HepG2 (cell line): ENCODE results near the gene DAG1. TPM values are rescaled to one million over a fixed set of nuclear protein-coding genes. Genes with fewer than 3 reads are reported as not detected.

Source experiments
- ESRRA ChIP-seq: sonication (generic); formaldehyde crosslinking; IDR thresholded peaks from 2 replicates; pipeline ENCODE4 v1.5.1; 2020; ENCODE audit warnings: mild to moderate bottlenecking, low read depth, missing genetic modification reagents
- KMT2B ChIP-seq: IDR thresholded peaks from 2 replicates; pipeline ENCODE4 v1.6.1; 2016; ENCODE audit warnings: missing genetic modification reagents, missing compliant biosample characterization
- PCBP1 ChIP-seq: fragments of 200-400 bp; formaldehyde crosslinking; IDR thresholded peaks from 2 replicates; pipeline ENCODE4 v1.6.1; 2017; ENCODE audit warnings: mild to moderate bottlenecking, low read depth, low read length, borderline replicate concordance
- ZNF143 ChIP-seq: sonication (generic); formaldehyde crosslinking; IDR thresholded peaks from 2 replicates; pipeline ENCODE4 v1.4.0; 2020; ENCODE audit warnings: missing genetic modification reagents
- ZNF501 ChIP-seq: sonication (generic); formaldehyde crosslinking; IDR thresholded peaks from 2 replicates; pipeline ENCODE4 v1.5.1; 2020; ENCODE audit warnings: mild to moderate bottlenecking, moderate library complexity, missing genetic modification reagents
- ZNF772 ChIP-seq: sonication (generic); formaldehyde crosslinking; IDR thresholded peaks from 2 replicates; pipeline ENCODE4 v1.5.0; 2020; ENCODE audit warnings: mild to moderate bottlenecking, missing genetic modification reagents
- polyA plus RNA-seq, 8 experiments: library from polyadenylated mRNA; depleted of rRNA in 3 of 8; stranded (reverse) in 7 of 8; unstranded in 1 of 8; fragments of >200 nt; fragmentation: Illumina TruSeq in 4 of 8; extraction: Trizol in 4 of 8; gene quantifications; 2 replicates each; pipeline versions ENCODE4 v1.2.1 to v1.2.3, GENCODE V29; 2011 to 2016; ENCODE audit warnings: low read depth in 4 of 8, missing spikeins in 1 of 8, mixed read lengths in 1 of 8; ENCODE audit not compliant: insufficient read depth in 1 of 8
- total RNA-seq, 5 experiments: library from RNA; depleted of rRNA; stranded (reverse); fragments of >200 nt; fragmentation: Illumina TruSeq; extraction: Trizol; gene quantifications; 2 replicates each; pipeline ENCODE4 v1.2.3, GENCODE V29; 2016; ENCODE audit warnings: low read depth in 1 of 5
- TF ChIP-seq, protein P1 (sequence below): sonication (generic); formaldehyde crosslinking; IDR thresholded peaks from 2 replicates; pipeline ENCODE4 v1.9.0; 2021; ENCODE audit warnings: missing genetic modification reagents, borderline replicate concordance
- TF ChIP-seq, protein P2 (sequence below): sonication (generic); formaldehyde crosslinking; IDR thresholded peaks from 2 replicates; pipeline ENCODE4 v1.5.0; 2020; ENCODE audit warnings: mild to moderate bottlenecking, missing genetic modification reagents
- TF ChIP-seq, protein P3 (sequence below): sonication (generic); formaldehyde crosslinking; IDR thresholded peaks from 2 replicates; pipeline ENCODE4 v1.4.0; 2020; ENCODE audit warnings: missing genetic modification reagents
- TF ChIP-seq, protein P4 (sequence below): fragments of 450-650 bp; IDR thresholded peaks from 2 replicates; pipeline ENCODE4 v1.6.1; 2016
- TF ChIP-seq, protein P5 (sequence below): sonication (generic); formaldehyde crosslinking; IDR thresholded peaks from 2 replicates; pipeline ENCODE4 v1.4.0; 2020; ENCODE audit warnings: mild to moderate bottlenecking, low read depth, missing genetic modification reagents
- TF ChIP-seq, protein P6 (sequence below): sonication (generic); formaldehyde crosslinking; IDR thresholded peaks from 2 replicates; pipeline ENCODE4 v1.5.0; 2020; ENCODE audit warnings: mild to moderate bottlenecking, missing genetic modification reagents, borderline replicate concordance

The DAG1 gene
- total and polyA plus RNA-seq, 2 of the 13 experiments (the other 11 are each of a cell fraction or from before 2014, with no cell fraction given) = 47.3 to 50.4 TPM

DNA sequence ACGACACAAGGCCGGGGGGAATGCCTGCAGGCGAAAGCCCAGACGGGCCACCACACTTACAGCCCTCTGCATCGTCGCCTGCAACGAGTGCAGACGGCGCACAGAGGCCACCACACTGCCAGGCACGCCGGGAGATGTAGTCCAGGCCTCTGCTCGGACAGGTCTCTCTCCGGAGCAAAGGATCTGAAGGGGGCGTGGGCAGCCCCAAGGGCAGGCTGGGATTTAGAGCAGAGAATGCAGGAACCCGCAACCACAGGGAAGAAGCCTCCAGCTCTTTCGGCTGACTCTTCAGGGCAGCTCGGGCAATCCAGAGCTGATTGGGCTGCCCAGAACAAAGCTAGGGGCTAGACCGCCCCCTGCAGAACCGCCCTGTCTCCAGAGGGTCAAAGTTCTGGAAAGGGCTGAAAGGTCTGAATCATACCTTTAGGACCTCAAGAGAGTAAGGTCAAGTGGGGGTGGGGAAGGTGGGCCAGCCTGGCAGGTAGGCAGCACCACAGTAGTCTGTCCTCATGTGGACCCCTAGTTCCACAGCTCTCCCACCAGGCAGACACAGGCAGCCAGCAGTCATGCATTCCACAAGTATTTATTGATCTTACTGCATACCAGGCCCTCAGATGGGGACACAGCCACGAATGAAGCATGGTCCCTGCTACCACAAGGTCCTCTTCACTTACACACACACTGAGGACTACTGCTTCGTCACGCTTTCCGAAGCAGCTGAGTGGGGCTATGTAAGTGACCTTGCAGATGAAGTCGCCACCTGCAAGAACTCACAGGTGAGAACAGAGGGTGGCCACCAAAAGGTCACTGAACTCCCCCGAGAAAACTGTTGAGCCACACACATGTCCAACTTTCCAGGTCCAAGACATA lies 47.5 kb upstream of the DAG1 start, which contains the start of gene AMT (continued):
- TF ChIP-seq, protein P1, sequence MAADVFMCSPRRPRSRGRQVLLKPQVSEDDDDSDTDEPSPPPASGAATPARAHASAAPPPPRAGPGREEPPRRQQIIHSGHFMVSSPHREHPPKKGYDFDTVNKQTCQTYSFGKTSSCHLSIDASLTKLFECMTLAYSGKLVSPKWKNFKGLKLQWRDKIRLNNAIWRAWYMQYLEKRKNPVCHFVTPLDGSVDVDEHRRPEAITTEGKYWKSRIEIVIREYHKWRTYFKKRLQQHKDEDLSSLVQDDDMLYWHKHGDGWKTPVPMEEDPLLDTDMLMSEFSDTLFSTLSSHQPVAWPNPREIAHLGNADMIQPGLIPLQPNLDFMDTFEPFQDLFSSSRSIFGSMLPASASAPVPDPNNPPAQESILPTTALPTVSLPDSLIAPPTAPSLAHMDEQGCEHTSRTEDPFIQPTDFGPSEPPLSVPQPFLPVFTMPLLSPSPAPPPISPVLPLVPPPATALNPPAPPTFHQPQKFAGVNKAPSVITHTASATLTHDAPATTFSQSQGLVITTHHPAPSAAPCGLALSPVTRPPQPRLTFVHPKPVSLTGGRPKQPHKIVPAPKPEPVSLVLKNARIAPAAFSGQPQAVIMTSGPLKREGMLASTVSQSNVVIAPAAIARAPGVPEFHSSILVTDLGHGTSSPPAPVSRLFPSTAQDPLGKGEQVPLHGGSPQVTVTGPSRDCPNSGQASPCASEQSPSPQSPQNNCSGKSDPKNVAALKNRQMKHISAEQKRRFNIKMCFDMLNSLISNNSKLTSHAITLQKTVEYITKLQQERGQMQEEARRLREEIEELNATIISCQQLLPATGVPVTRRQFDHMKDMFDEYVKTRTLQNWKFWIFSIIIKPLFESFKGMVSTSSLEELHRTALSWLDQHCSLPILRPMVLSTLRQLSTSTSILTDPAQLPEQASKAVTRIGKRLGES (CRISPR knock-in tag) = no peak
- TF ChIP-seq ZNF143 (CRISPR knock-in tag) = peak; percentile 94
- 0 out of 2 replicates have a peak, but pooled peaks have one; percentile 58 for TF ChIP-seq ZNF772 (CRISPR knock-in tag)
- TF ChIP-seq, protein P2, sequence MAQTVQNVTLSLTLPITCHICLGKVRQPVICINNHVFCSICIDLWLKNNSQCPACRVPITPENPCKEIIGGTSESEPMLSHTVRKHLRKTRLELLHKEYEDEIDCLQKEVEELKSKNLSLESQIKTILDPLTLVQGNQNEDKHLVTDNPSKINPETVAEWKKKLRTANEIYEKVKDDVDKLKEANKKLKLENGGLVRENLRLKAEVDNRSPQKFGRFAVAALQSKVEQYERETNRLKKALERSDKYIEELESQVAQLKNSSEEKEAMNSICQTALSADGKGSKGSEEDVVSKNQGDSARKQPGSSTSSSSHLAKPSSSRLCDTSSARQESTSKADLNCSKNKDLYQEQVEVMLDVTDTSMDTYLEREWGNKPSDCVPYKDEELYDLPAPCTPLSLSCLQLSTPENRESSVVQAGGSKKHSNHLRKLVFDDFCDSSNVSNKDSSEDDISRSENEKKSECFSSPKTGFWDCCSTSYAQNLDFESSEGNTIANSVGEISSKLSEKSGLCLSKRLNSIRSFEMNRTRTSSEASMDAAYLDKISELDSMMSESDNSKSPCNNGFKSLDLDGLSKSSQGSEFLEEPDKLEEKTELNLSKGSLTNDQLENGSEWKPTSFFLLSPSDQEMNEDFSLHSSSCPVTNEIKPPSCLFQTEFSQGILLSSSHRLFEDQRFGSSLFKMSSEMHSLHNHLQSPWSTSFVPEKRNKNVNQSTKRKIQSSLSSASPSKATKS (CRISPR knock-in tag) = no peak
- TF ChIP-seq PCBP1 = 0 out of 2 replicates have a peak, but pooled peaks have one; percentile 56
- TF ChIP-seq, protein P3, sequence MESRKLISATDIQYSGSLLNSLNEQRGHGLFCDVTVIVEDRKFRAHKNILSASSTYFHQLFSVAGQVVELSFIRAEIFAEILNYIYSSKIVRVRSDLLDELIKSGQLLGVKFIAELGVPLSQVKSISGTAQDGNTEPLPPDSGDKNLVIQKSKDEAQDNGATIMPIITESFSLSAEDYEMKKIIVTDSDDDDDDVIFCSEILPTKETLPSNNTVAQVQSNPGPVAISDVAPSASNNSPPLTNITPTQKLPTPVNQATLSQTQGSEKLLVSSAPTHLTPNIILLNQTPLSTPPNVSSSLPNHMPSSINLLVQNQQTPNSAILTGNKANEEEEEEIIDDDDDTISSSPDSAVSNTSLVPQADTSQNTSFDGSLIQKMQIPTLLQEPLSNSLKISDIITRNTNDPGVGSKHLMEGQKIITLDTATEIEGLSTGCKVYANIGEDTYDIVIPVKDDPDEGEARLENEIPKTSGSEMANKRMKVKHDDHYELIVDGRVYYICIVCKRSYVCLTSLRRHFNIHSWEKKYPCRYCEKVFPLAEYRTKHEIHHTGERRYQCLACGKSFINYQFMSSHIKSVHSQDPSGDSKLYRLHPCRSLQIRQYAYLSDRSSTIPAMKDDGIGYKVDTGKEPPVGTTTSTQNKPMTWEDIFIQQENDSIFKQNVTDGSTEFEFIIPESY = peak; percentile 26; the same call in 1 of the 2 replicates
- peak; percentile 83 for TF ChIP-seq KMT2B (CRISPR knock-in tag)
- TF ChIP-seq ZNF501 (CRISPR knock-in tag) = peak; percentile 65; the same call in 1 of the 2 replicates
- TF ChIP-seq, protein P4, sequence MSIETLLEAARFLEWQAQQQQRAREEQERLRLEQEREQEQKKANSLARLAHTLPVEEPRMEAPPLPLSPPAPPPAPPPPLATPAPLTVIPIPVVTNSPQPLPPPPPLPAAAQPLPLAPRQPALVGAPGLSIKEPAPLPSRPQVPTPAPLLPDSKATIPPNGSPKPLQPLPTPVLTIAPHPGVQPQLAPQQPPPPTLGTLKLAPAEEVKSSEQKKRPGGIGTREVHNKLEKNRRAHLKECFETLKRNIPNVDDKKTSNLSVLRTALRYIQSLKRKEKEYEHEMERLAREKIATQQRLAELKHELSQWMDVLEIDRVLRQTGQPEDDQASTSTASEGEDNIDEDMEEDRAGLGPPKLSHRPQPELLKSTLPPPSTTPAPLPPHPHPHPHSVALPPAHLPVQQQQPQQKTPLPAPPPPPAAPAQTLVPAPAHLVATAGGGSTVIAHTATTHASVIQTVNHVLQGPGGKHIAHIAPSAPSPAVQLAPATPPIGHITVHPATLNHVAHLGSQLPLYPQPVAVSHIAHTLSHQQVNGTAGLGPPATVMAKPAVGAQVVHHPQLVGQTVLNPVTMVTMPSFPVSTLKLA = peak; percentile 38; the same call in 1 of the 2 replicates
- TF ChIP-seq, protein P5, sequence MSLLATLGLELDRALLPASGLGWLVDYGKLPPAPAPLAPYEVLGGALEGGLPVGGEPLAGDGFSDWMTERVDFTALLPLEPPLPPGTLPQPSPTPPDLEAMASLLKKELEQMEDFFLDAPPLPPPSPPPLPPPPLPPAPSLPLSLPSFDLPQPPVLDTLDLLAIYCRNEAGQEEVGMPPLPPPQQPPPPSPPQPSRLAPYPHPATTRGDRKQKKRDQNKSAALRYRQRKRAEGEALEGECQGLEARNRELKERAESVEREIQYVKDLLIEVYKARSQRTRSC (CRISPR knock-in tag) = no peak
- peak; percentile 98 for TF ChIP-seq ESRRA (CRISPR knock-in tag)
- TF ChIP-seq, protein P6, sequence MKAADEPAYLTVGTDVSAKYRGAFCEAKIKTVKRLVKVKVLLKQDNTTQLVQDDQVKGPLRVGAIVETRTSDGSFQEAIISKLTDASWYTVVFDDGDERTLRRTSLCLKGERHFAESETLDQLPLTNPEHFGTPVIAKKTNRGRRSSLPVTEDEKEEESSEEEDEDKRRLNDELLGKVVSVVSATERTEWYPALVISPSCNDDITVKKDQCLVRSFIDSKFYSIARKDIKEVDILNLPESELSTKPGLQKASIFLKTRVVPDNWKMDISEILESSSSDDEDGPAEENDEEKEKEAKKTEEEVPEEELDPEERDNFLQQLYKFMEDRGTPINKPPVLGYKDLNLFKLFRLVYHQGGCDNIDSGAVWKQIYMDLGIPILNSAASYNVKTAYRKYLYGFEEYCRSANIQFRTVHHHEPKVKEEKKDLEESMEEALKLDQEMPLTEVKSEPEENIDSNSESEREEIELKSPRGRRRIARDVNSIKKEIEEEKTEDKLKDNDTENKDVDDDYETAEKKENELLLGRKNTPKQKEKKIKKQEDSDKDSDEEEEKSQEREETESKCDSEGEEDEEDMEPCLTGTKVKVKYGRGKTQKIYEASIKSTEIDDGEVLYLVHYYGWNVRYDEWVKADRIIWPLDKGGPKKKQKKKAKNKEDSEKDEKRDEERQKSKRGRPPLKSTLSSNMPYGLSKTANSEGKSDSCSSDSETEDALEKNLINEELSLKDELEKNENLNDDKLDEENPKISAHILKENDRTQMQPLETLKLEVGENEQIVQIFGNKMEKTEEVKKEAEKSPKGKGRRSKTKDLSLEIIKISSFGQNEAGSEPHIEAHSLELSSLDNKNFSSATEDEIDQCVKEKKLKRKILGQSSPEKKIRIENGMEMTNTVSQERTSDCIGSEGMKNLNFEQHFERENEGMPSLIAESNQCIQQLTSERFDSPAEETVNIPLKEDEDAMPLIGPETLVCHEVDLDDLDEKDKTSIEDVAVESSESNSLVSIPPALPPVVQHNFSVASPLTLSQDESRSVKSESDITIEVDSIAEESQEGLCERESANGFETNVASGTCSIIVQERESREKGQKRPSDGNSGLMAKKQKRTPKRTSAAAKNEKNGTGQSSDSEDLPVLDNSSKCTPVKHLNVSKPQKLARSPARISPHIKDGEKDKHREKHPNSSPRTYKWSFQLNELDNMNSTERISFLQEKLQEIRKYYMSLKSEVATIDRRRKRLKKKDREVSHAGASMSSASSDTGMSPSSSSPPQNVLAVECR (CRISPR knock-in tag) = peak; percentile 69
